ENCODE measurements around the gene SLC1A4. TPM values are rescaled to one million over a fixed set of nuclear protein-coding genes. Genes with fewer than 3 reads are reported as not detected.

SLC1A4 gene
- total and polyA plus RNA-seq, 2 of the 4 experiments (the other 2 are of a cell fraction) = 6.8 to 8.1 TPM

DNA sequence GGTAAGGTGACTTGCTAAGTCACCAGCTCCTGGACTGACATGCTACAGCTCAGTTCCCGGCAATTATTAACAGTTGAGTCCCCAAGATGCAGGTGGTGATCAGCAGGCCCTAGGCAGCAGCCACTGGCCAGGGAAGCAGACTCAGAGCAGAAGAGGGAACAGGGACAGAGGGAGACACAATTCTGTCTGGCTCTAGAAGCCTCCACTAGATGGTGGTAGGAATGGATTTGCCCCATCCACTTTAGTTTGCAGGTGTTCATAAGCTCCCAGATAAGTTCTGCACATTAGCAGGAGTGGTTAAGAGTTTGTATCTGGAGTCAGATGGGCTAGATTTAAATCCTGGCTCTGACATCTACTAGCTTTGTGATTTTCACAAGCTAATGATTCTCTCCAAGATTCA lies 25.5 kb upstream of the SLC1A4 start:
- Histone ChIP-seq H3K27ac (ENCODE audit: insufficient read depth, low read length) (no peak overlapping the region), H2BK5ac (ENCODE audit: low read depth, low read length, poor library complexity, severe bottlenecking) (no peak overlapping the region), H3K4ac (ENCODE audit: low read depth, low read length) (no peak overlapping the region), H2AK5ac (ENCODE audit: low read depth, low read length) (no peak overlapping the region), H3K9me3 (ENCODE audit: control insufficient read depth, insufficient read depth, low read length) (no peaks in the 10 kb centered on the region; the same call in 1 of the 2 replicates), H4K91ac (ENCODE audit: insufficient read depth, low read depth, low read length) (no peak overlapping the region), H2BK15ac (ENCODE audit: low read depth, low read length) (no peak overlapping the region), H4K20me1 (ENCODE audit: insufficient read depth, low read length) (no peaks in the 10 kb centered on the region), H3K4me3 (ENCODE audit: insufficient read depth, low read depth, low read length) (no peak overlapping the region), H3K79me1 (ENCODE audit: low read depth in 1 of 2, low read length in 2 of 2) (no peaks in the 10 kb centered on the region), H2AFZ (replicated peaks; ENCODE audit: low read length, poor library complexity) (no peak overlapping the region), H3K27me3 (ENCODE audit: control insufficient read depth, insufficient read depth, low read length) (peaks cover 23% of the 10 kb centered on the region), H2BK120ac (ENCODE audit: low read depth, low read length) (no peak overlapping the region), H3K18ac (ENCODE audit: low read depth, low read length) (no peak overlapping the region), H4K8ac (ENCODE audit: low read depth in 2 of 2, low read length in 2 of 2) (no peak overlapping the region), H3K56ac (ENCODE audit: extremely low read depth, insufficient read depth, low read length) (no peak overlapping the region), H2AK9ac (replicated peaks; ENCODE audit: low read depth, low read length, poor library complexity) (no peak overlapping the region), H3K4me2 (ENCODE audit: low read depth, low read length) (no peak overlapping the region), H3K14ac (replicated peaks; ENCODE audit: low read depth, low read length) (no peak overlapping the region), H4K5ac (ENCODE audit: low read depth, low read length) (no peak overlapping the region), H3K36me3 (ENCODE audit: control insufficient read depth, insufficient read depth, low read length) (no peaks in the 10 kb centered on the region), H2BK20ac (ENCODE audit: low read depth, low read length) (no peak overlapping the region), H3K23ac (ENCODE audit: low read depth, low read length) (no peak overlapping the region), H3K9me1 (ENCODE audit: insufficient read depth, low read length) (no peaks in the 10 kb centered on the region), H3K4me1 (ENCODE audit: control insufficient read depth, insufficient read depth, low read length) (no peaks in the 10 kb centered on the region), H3K9ac (ENCODE audit: low read depth, low read length) (no peak overlapping the region)
- POLR2A ChIA-PET (ENCODE audit: unreplicated experiment) = no interaction called here
- WGBS, 2 experiments (ENCODE audit: extremely low coverage in 2 of 2, insufficient read length in 1 of 2) = no CpG with 5 or more reads among the region's 1 CpG
- DNase-seq = no peak
- TF ChIP-seq USF2 (IDR thresholded peaks at IDR 0.05; ENCODE audit: low read depth, low read length) = no peak
- TF ChIP-seq FOS (IDR thresholded peaks at IDR 0.05; ENCODE audit: low read depth, low read length) = no peak
- TF ChIP-seq CHD1 (IDR thresholded peaks at IDR 0.05; ENCODE audit: low read depth, low read length) = no peak
- TF ChIP-seq, protein P1, sequence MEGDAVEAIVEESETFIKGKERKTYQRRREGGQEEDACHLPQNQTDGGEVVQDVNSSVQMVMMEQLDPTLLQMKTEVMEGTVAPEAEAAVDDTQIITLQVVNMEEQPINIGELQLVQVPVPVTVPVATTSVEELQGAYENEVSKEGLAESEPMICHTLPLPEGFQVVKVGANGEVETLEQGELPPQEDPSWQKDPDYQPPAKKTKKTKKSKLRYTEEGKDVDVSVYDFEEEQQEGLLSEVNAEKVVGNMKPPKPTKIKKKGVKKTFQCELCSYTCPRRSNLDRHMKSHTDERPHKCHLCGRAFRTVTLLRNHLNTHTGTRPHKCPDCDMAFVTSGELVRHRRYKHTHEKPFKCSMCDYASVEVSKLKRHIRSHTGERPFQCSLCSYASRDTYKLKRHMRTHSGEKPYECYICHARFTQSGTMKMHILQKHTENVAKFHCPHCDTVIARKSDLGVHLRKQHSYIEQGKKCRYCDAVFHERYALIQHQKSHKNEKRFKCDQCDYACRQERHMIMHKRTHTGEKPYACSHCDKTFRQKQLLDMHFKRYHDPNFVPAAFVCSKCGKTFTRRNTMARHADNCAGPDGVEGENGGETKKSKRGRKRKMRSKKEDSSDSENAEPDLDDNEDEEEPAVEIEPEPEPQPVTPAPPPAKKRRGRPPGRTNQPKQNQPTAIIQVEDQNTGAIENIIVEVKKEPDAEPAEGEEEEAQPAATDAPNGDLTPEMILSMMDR (conservative IDR thresholded peaks at IDR 0.05; ENCODE audit: low read depth, low read length) = no peak
- no peak for TF ChIP-seq CEBPB (IDR thresholded peaks at IDR 0.05; ENCODE audit: low read depth, low read length)
- TF ChIP-seq RCOR1 (IDR thresholded peaks at IDR 0.05; ENCODE audit: insufficient replicate concordance, low read length) = no peak
- TF ChIP-seq RAD21 (IDR thresholded peaks at IDR 0.05; ENCODE audit: low read length) = no peak
- TF ChIP-seq SMC3 (IDR thresholded peaks at IDR 0.05; ENCODE audit: low read depth, low read length) = no peak
- intact Hi-C loops (cut with micrococcal nuclease) = no loop called here
- CTCF ChIA-PET = interaction anchor here (1.5 to 1.7 kb wide), 2 partner anchors 9 to 10 kb away, joined by 3 to 8 read pairs; no protein-coding TSS in a partner anchor
- no TSS peak for BruUV-seq (replicated peaks)
- in situ Hi-C loops (cut with MboI; ENCODE audit: low sequenced_read_pairs) = no loop called here
- dilution Hi-C loops (cut with HindIII; ENCODE audit: low sequenced_read_pairs, unreplicated experiment) = no loop called here
- no peak for ATAC-seq (ENCODE audit: low read depth)

Data from IMR-90 (cell line).